ENCODE data around the gene RPS16. TPM values are rescaled to one million over a fixed set of nuclear protein-coding genes. Genes with fewer than 3 reads are reported as not detected.

Gene RPS16
- total RNA-seq, 2 experiments from 2014 or later = 3,249 to 3,324 TPM

- CTCF ChIA-PET = interaction anchor here (2.3 to 3.9 kb wide), 2 partner anchors 8 to 15 kb away, joined by 7 to 32 read pairs; partner anchors contain the start of genes MED29 and PAF1
- ATAC-seq (peak; percentile 15), DNase-seq (peak; percentile 96)
- Mint-ChIP-seq H3K27me3 (no peaks in the 10 kb centered on the region), H3K36me3 (ENCODE audit: low read depth) (peaks cover 28% of the 10 kb centered on the region), H3K27ac (peak overlapping the region; percentile 88), H3K9me3 (no peaks in the 10 kb centered on the region), H3K4me3 (peak overlapping the region; percentile 79), H3K4me1 (ENCODE audit: low read depth) (peaks cover 50% of the 10 kb centered on the region)
- intact Hi-C loops (cut with micrococcal nuclease) = no loop called here
- POLR2A ChIA-PET = interaction anchor here (1.1 to 4.5 kb wide), 8 partner anchors 9 to 73 kb away, joined by 3 to 50 read pairs (median 6); partner anchors contain the start of genes GMFG, MED29, PAF1 and RPS16
- no peak for TF ChIP-seq CTCF (IDR thresholded peaks at IDR 0.05)
These were observed 29.6 kb downstream of the RPS16 start for GRCh38 chr19:39405958-39406655.

GRCh38 chr19:39405261-39405957 lies 30.3 kb downstream of the RPS16 start:
- ChIA-PET POLR2A (interaction anchor here (1.0 to 4.5 kb wide), 4 partner anchors 8 to 75 kb away, joined by 3 to 50 read pairs (median 20); partner anchors contain the start of genes GMFG, RPS16 and TIMM50), CTCF (interaction anchor here (2.3 kb wide), 1 partner anchor 14 kb away, joined by 7 read pairs; the partner anchor contains the start of genes MED29 and PAF1)
- Mint-ChIP-seq H3K27me3 (no peaks in the 10 kb centered on the region), H3K36me3 (ENCODE audit: low read depth) (peaks cover 23% of the 10 kb centered on the region), H3K9me3 (no peaks in the 10 kb centered on the region), H3K4me3 (peak overlapping the region; percentile 79), H3K4me1 (ENCODE audit: low read depth) (peaks cover 49% of the 10 kb centered on the region), H3K27ac (peak overlapping the region; percentile 88)
- DNase-seq (peak; percentile 23), ATAC-seq (no peak)
- intact Hi-C loops (cut with micrococcal nuclease) = no loop called here
- no peak for TF ChIP-seq CTCF (IDR thresholded peaks at IDR 0.05)

- peak; percentile 98 for DNase-seq
- POLR2A ChIA-PET = interaction anchor here (0.8 to 4.9 kb wide), 6 partner anchors 11 to 77 kb away, joined by 3 to 37 read pairs (median 4); partner anchors contain the start of genes MED29, PAF1, RPS16 and TIMM50
- Mint-ChIP-seq H3K4me3 (peak overlapping the region; percentile 75), H3K9me3 (no peaks in the 10 kb centered on the region), H3K4me1 (ENCODE audit: low read depth) (peaks cover 60% of the 10 kb centered on the region), H3K27me3 (no peaks in the 10 kb centered on the region), H3K27ac (peak overlapping the region; percentile 99), H3K36me3 (ENCODE audit: low read depth) (peaks cover 26% of the 10 kb centered on the region)
- CTCF ChIA-PET = interaction anchor here (2.3 to 8.5 kb wide), 2 partner anchors 8 to 12 kb away, joined by 7 to 153 read pairs; partner anchors contain the start of genes MED29, PAF1 and PLEKHG2
- intact Hi-C loops (cut with micrococcal nuclease) = no loop called here
- peak; percentile 22 for ATAC-seq
- TF ChIP-seq CTCF (IDR thresholded peaks at IDR 0.05) = no peak
These were observed 32.1 kb downstream of the RPS16 start for GRCh38 chr19:39403331-39404312.

DNA sequence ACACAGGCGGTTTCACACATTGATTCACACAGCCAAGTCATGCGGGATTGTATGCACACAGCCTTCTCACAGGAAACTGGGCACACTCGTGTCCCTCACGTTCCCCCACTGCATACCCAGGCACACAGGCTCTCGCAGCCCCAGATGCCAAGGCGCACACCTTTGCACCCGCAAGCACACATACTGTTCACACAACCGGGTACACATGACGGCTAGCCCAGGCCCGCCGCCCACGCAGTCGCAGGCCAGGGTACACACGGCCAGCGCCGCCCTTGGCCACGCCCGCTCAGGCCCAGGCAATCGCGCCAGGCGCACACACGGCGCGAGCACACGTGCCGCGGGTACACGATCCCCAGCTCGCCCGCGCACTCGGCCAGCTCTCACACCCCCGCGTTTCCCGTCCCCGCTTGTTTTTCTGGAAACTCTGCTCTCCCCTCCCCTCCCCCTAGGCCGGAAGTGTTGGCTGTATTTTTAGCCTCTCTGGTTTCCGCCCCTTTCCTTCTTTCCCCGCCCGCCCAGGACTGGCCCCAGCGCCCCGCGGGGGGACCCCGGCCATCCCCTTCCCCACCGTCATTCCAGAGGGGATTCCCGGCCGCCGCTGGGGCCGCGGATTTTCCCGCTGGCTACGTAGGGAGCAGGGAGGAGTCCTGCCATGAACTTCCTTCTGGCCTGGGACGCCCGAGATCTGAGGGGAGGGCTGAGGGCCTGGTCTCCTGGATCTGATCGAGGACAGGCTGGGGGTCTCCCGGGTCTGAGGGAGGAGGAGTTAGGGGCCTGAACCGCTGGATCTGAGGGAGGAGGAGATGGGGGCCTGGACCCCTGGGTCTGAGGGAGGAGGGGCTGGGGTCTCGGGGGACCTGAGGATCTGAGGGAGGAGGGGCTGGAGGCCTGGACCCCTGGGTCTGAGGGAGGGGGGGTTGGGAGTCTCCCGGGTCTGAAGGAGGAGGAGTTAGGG lies 33.1 kb downstream of the RPS16 start:
- peaks cover 16% of the 10 kb centered on the region for H3K36me3 Mint-ChIP-seq (ENCODE audit: low read depth)
- DNase-seq (peak; percentile 94), ATAC-seq (peak; percentile 1)
- peak overlapping the region; percentile 99 for H3K27ac Mint-ChIP-seq
- H3K9me3 Mint-ChIP-seq = no peaks in the 10 kb centered on the region
- peaks cover 70% of the 10 kb centered on the region for H3K4me1 Mint-ChIP-seq (ENCODE audit: low read depth)
- peak overlapping the region; percentile 75 for H3K4me3 Mint-ChIP-seq
- H3K27me3 Mint-ChIP-seq = no peaks in the 10 kb centered on the region
- TF ChIP-seq CTCF (IDR thresholded peaks at IDR 0.05) = no peak
- intact Hi-C loops (cut with micrococcal nuclease) = no loop called here
- POLR2A ChIA-PET = interaction anchor here (0.9 to 9.9 kb wide), 11 partner anchors 9 to 115 kb away, joined by 3 to 80 read pairs (median 6); partner anchors contain the start of genes MED29, PAF1, PLEKHG2 and RPS16
- CTCF ChIA-PET = interaction anchor here (2.6 to 8.5 kb wide), 2 partner anchors 9 to 11 kb away, joined by 17 to 153 read pairs; partner anchors contain the start of genes MED29, PAF1 and PLEKHG2

Data from activated CD8-positive, alpha-beta T cell treated with anti-CD3 and anti-CD28 coated beads for 36 hours (primary cell).